ENCODE data around the gene GPR61. TPM values are rescaled to one million over a fixed set of nuclear protein-coding genes. Genes with fewer than 3 reads are reported as not detected.

The GPR61 gene
- total and polyA plus RNA-seq, 9 of the 15 experiments (the other 6 are each of a cell fraction or from before 2014, with no cell fraction given), result 0.04 to 1.1 (median 0.25) TPM; not detected in 4

GRCh38 chr1:109532365-109533136 lies 7.1 kb upstream of the GPR61 start (continued):
- TF ChIP-seq ZBTB11 (CRISPR knock-in tag; IDR thresholded peaks at IDR 0.05) (no peak), GTF2F1 (IDR thresholded peaks at IDR 0.05; ENCODE audit: low read depth, low read length) (no peak), STAT5B (CRISPR knock-in tag; IDR thresholded peaks at IDR 0.05) (no peak), OTX1 (CRISPR knock-in tag; IDR thresholded peaks at IDR 0.05) (no peak), RBM17 (IDR thresholded peaks at IDR 0.05; ENCODE audit: borderline replicate concordance, low read depth, low read length) (no peak), SREBF2 (CRISPR knock-in tag; IDR thresholded peaks at IDR 0.05) (no peak), MCM7 (IDR thresholded peaks at IDR 0.05) (no peak), SMAD1 (IDR thresholded peaks at IDR 0.05; ENCODE audit: low read depth, low read length, partially characterized antibody) (no peak), NCOA1 (IDR thresholded peaks at IDR 0.05; ENCODE audit: low read depth) (no peak), GTF3C2 (IDR thresholded peaks at IDR 0.05; ENCODE audit: borderline replicate concordance, extremely low read depth, insufficient read length) (no peak), ZNF436 (CRISPR knock-in tag; IDR thresholded peaks at IDR 0.05) (no peak), ZBED1 (IDR thresholded peaks at IDR 0.05) (no peak; the same call in 1 of the 2 replicates), KAT2B (IDR thresholded peaks at IDR 0.05; ENCODE audit: low read depth, low read length) (no peak), STAT5A (IDR thresholded peaks at IDR 0.05; ENCODE audit: borderline replicate concordance, low read length) (no peak), ZNF217 (CRISPR knock-in tag; IDR thresholded peaks at IDR 0.05) (no peak), SAFB (IDR thresholded peaks at IDR 0.05; ENCODE audit: borderline replicate concordance, low read depth, low read length) (no peak), ZNF584 (CRISPR knock-in tag; IDR thresholded peaks at IDR 0.05; ENCODE audit: low read depth) (no peak), SNRNP70 (optimal IDR thresholded peaks at IDR 0.05; ENCODE audit: low read depth, low read length) (no peak), CBX8 (IDR thresholded peaks at IDR 0.05; ENCODE audit: borderline replicate concordance, extremely low read depth, low read depth, low read length, poor library complexity, severe bottlenecking) (no peak), CEBPG (CRISPR knock-in tag; IDR thresholded peaks at IDR 0.05) (no peak), CEBPG (tag; conservative IDR thresholded peaks at IDR 0.05 in 1 of 2, IDR thresholded peaks at IDR 0.05 in 1 of 2) (no peak), FOXK1 (CRISPR knock-in tag; IDR thresholded peaks at IDR 0.05; ENCODE audit: borderline replicate concordance) (peak; percentile 82; the same call in 1 of the 2 replicates), HNRNPH1 (optimal IDR thresholded peaks at IDR 0.05; ENCODE audit: low read depth, low read length) (no peak)

Measured in K562 (cell line).